PC-9 (cell line): ENCODE measurements around the gene RASSF10. TPM values are rescaled to one million over a fixed set of nuclear protein-coding genes. Genes with fewer than 3 reads are reported as not detected.

ENCODE experiments used
- BruUV-seq: library from RNA; stranded (reverse); fragments of 400-500 nt; replicated peaks from 2 replicates; lab custom pipeline; 2021; lab: Mats Ljungman, UMichigan
- CTCF ChIA-PET: fragments of 300-600 bp; sonication (Branson Sonifier 250); formaldehyde crosslinking; loops from one replicate; lab custom pipeline; 2022; ENCODE audit warnings: antibody characterized with exemption; lab: Charles Lee
- POLR2A ChIA-PET: fragments of 300-600 bp; sonication (Branson Sonifier 250); formaldehyde crosslinking; loops from one replicate; lab custom pipeline; 2022; ENCODE audit warnings: antibody characterized with exemption; ENCODE audit not compliant: unreplicated experiment; lab: Charles Lee
- DNase-seq, 2 experiments: peaks; one replicate each; pipeline versions ENCODE4 v3.0.0 to v3.0.0-alpha.2; 2015 to 2022; ENCODE audit warnings: mixed read lengths in 1 of 2
- H2AFZ ChIP-seq: fragments of 200-600 bp; sonication (generic); 2 replicates; pipeline ENCODE4 v1.8.1; 2017; ENCODE audit warnings: antibody characterized with exemption
- H3F3A ChIP-seq: fragments of 200-600 bp; sonication (generic); 2 replicates; pipeline ENCODE4 v1.8.1; 2017; ENCODE audit warnings: antibody characterized with exemption, mild to moderate bottlenecking, low read depth; ENCODE audit not compliant: insufficient read depth
- H3K27ac ChIP-seq: fragments of 200-600 bp; sonication (generic); 2 replicates; pipeline ENCODE4 v1.6.1; 2016; ENCODE audit warnings: mixed run types
- H3K27me3 ChIP-seq: fragments of 200-600 bp; sonication (generic); 2 replicates; pipeline ENCODE4 v1.6.1; 2016; ENCODE audit warnings: low read depth, mixed run types; ENCODE audit not compliant: insufficient read depth
- H3K36me3 ChIP-seq: fragments of 200-600 bp; sonication (generic); 2 replicates; pipeline ENCODE4 v1.6.1; 2016; ENCODE audit warnings: low read depth, mixed run types
- H3K4me1 ChIP-seq: fragments of 200-600 bp; sonication (generic); replicated peaks from 2 replicates; pipeline ENCODE4 v1.6.1; 2016; ENCODE audit warnings: mixed run types; ENCODE audit not compliant: insufficient read depth
- H3K4me2 ChIP-seq: fragments of 200-600 bp; sonication (generic); 2 replicates; pipeline ENCODE4 v1.6.1; 2017; ENCODE audit warnings: mixed run types
- H3K4me3 ChIP-seq: fragments of 200-600 bp; sonication (generic); 2 replicates; pipeline ENCODE4 v1.6.1; 2016; ENCODE audit warnings: mixed run types
- H3K79me2 ChIP-seq: fragments of 200-600 bp; sonication (generic); 2 replicates; pipeline ENCODE4 v1.6.1; 2017; ENCODE audit warnings: low read depth, mixed run types
- H3K9me2 ChIP-seq: fragments of 200-600 bp; sonication (generic); 2 replicates; pipeline ENCODE4 v1.8.1; 2017; ENCODE audit warnings: mild to moderate bottlenecking; ENCODE audit not compliant: insufficient read depth
- H3K9me3 ChIP-seq: fragments of 200-600 bp; sonication (generic); 2 replicates; pipeline ENCODE4 v1.8.1; 2016; ENCODE audit warnings: low read depth; ENCODE audit not compliant: insufficient read depth
- H4K20me1 ChIP-seq: fragments of 200-600 bp; sonication (generic); 2 replicates; pipeline ENCODE4 v1.8.1; 2017; ENCODE audit not compliant: insufficient read depth
- EZH2 ChIP-seq: fragments of 200-600 bp; sonication (generic); IDR thresholded peaks from 2 replicates; pipeline ENCODE4 v1.8.0; 2017; ENCODE audit warnings: antibody characterized with exemption, low read depth
- intact Hi-C: fragments of 100-400 bp; cut with micrococcal nuclease; formaldehyde crosslinking; loops from one replicate; pipeline ENCODE4 v1.10.0; 2022; ENCODE audit not compliant: unreplicated experiment
- total RNA-seq: library from RNA; stranded (reverse); gene quantifications from 2 replicates; pipeline ENCODE4 v1.2.3, GENCODE V29; 2021
- TF ChIP-seq, protein P1 (sequence below): fragments of 200-600 bp; sonication (generic); conservative IDR thresholded peaks from 2 replicates; pipeline ENCODE4 v1.6.1; 2017; ENCODE audit warnings: mixed run types, antibody characterized with exemption, mild to moderate bottlenecking, moderate library complexity

RASSF10 gene
- total RNA-seq, 1 experiment from 2014 or later = 0.35 TPM

DNA sequence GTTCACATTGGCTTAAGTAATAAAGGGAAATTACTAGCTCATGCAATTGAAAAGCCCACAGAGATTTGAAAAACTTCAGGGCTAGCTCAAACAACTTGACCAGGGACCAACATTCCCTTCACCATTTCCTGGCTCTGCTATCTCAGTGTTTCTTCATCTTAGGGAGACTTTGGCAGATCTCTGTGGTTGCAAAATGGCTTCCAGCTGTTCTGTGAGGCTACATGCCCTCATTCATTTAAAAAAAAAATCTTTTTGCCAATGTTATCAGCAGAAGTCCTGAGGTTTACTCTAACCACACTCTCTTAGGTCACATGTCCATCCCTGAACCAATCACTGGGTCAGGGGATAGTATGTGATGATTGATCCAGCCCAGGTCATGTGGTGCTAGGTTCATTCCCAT is 13.9 kb upstream of the RASSF10 start:
- no peak overlapping the region for H3K27ac ChIP-seq
- DNase-seq = no peak
- CTCF ChIA-PET = no interaction called here
- no peaks in the 10 kb centered on the region for H4K20me1 ChIP-seq
- intact Hi-C loops = no loop called here
- no peaks in the 10 kb centered on the region for H3K27me3 ChIP-seq
- BruUV-seq = no TSS peak
- no peaks in the 10 kb centered on the region for H3K36me3 ChIP-seq
- POLR2A ChIA-PET = no interaction called here
- H3F3A ChIP-seq = peaks cover 7% of the 10 kb centered on the region; the same call in 1 of the 2 replicates
- no peak overlapping the region for H3K4me3 ChIP-seq
- H2AFZ ChIP-seq = no peak overlapping the region
- no peaks in the 10 kb centered on the region for H3K9me2 ChIP-seq
- H3K9me3 ChIP-seq = no peaks in the 10 kb centered on the region
- H3K4me1 ChIP-seq = peaks cover 16% of the 10 kb centered on the region
- no peaks in the 10 kb centered on the region for H3K79me2 ChIP-seq
- no peak overlapping the region for H3K4me2 ChIP-seq
- TF ChIP-seq, protein P1, sequence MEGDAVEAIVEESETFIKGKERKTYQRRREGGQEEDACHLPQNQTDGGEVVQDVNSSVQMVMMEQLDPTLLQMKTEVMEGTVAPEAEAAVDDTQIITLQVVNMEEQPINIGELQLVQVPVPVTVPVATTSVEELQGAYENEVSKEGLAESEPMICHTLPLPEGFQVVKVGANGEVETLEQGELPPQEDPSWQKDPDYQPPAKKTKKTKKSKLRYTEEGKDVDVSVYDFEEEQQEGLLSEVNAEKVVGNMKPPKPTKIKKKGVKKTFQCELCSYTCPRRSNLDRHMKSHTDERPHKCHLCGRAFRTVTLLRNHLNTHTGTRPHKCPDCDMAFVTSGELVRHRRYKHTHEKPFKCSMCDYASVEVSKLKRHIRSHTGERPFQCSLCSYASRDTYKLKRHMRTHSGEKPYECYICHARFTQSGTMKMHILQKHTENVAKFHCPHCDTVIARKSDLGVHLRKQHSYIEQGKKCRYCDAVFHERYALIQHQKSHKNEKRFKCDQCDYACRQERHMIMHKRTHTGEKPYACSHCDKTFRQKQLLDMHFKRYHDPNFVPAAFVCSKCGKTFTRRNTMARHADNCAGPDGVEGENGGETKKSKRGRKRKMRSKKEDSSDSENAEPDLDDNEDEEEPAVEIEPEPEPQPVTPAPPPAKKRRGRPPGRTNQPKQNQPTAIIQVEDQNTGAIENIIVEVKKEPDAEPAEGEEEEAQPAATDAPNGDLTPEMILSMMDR = no peak
- no peak for TF ChIP-seq EZH2

DNA sequence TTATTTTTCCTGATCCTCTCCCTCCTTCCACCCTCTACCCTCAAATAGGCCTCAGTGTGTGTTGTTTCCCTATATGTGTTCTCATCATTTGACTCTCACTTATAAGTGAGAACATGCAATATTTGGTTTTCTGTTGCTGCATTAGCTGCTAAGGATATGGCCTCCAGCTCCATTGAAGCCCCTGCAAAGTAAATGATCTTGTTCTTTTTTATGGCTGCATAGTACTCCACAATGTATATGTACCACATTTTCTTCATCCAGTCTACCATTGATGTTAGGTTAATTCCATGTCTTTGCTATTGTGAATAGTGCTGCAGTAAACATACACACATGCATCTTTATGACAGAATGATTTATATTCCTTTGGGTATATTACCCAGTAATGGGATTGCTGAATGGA is 13.3 kb upstream of the RASSF10 start:
- H3K4me3 ChIP-seq = no peak overlapping the region

DNA sequence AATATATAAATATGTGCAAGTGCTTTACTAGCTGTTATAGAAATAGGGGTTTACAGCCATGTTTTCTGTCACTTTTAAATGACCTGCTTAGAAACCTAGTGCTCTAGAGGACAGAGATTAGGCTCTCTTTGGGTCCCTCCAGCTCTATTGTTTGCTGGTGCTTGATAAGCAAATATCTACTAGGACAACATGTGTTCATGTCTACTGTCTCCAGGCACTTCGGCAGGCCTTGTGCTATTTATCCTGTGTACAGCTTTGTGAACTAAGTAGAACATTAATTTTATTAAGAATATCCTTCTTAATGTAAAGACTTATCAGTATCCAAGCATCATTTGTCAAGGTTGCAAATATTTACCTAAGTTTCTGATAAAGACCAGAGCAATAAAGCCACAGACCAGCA is 11.9 kb upstream of the RASSF10 start:
- no peak overlapping the region for H3K27ac ChIP-seq
- intact Hi-C loops = no loop called here
- H2AFZ ChIP-seq = no peak overlapping the region
- DNase-seq = no peak
- no peaks in the 10 kb centered on the region for H3K36me3 ChIP-seq
- no peaks in the 10 kb centered on the region for H3K9me3 ChIP-seq
- H3K4me1 ChIP-seq = peaks cover 16% of the 10 kb centered on the region
- no peak overlapping the region for H3K4me2 ChIP-seq
- no peaks in the 10 kb centered on the region for H4K20me1 ChIP-seq
- peaks cover 7% of the 10 kb centered on the region; the same call in 1 of the 2 replicates for H3F3A ChIP-seq
- BruUV-seq = no TSS peak
- no peaks in the 10 kb centered on the region for H3K79me2 ChIP-seq
- H3K4me3 ChIP-seq = no peak overlapping the region
- no peaks in the 10 kb centered on the region for H3K9me2 ChIP-seq
- ChIA-PET POLR2A (no interaction called here), CTCF (no interaction called here)
- H3K27me3 ChIP-seq = no peaks in the 10 kb centered on the region
- no peak for TF ChIP-seq EZH2
- TF ChIP-seq, protein P1 = no peak

More for the DNA sequence above, 13.3 kb upstream of the RASSF10 start:
- no peaks in the 10 kb centered on the region for H4K20me1 ChIP-seq
- no peaks in the 10 kb centered on the region for H3K9me2 ChIP-seq
- peaks cover 7% of the 10 kb centered on the region; the same call in 1 of the 2 replicates for H3F3A ChIP-seq
- ChIA-PET POLR2A (no interaction called here), CTCF (no interaction called here)
- H3K9me3 ChIP-seq = no peaks in the 10 kb centered on the region
- H3K27ac ChIP-seq = no peak overlapping the region
- BruUV-seq = no TSS peak
- no peaks in the 10 kb centered on the region for H3K27me3 ChIP-seq
- H3K36me3 ChIP-seq = no peaks in the 10 kb centered on the region
- no peak overlapping the region for H2AFZ ChIP-seq
- TF ChIP-seq EZH2 = no peak
- TF ChIP-seq, protein P1 = no peak
- H3K4me1 ChIP-seq = peaks cover 16% of the 10 kb centered on the region
- intact Hi-C loops = no loop called here
- no peak for DNase-seq
- no peak overlapping the region for H3K4me2 ChIP-seq
- no peaks in the 10 kb centered on the region for H3K79me2 ChIP-seq
